Endometrial microvascular endothelial cells (primary cell): Measurements from ENCODE around the gene PHRF1. TPM values are rescaled to one million over a fixed set of nuclear protein-coding genes. Genes with fewer than 3 reads are reported as not detected.

ENCODE experiments used
- in situ Hi-C: cut with HindIII; loops from 2 replicates; pipeline ENCODE4 v1.10.0; 2017; ENCODE audit warnings: low sequenced_read_pairs, low pct_unique_long_range_greater_than_20kb; ENCODE audit errors: inconsistent ontology term
- total RNA-seq: library from RNA; depleted of rRNA; stranded (reverse); fragments of >200 nt; gene quantifications from one replicate; pipeline ENCODE4 v1.2.3, GENCODE V29; 2015; ENCODE audit errors: inconsistent ontology term

The PHRF1 gene
- total RNA-seq, 1 donor from 2014 or later = 15.8 TPM

GRCh38 chr11:620935-621814 is 44.9 kb downstream of the PHRF1 start:
- in situ Hi-C loops = no loop called here

- in situ Hi-C loops = no loop called here
These were observed 45.6 kb downstream of the PHRF1 start for GRCh38 chr11:621838-622237.

GRCh38 chr11:623349-623869 is 47.1 kb downstream of the PHRF1 start:
- in situ Hi-C loops = no loop called here

GRCh38 chr11:623999-624704 is 47.9 kb downstream of the PHRF1 start:
- in situ Hi-C loops = no loop called here

- in situ Hi-C loops = no loop called here
These were observed 48.7 kb downstream of the PHRF1 start, which contains the start of gene CDHR5 for GRCh38 chr11:624705-625635. TSS of gene CDHR5 (minus strand) at chr11:624955. CDS start at chr11:624902, 53 bp downstream.

GRCh38 chr11:625636-626268 is 49.5 kb downstream of the PHRF1 start:
- in situ Hi-C loops = no loop called here

GRCh38 chr11:626475-627307 is 50.4 kb downstream of the PHRF1 start, which contains the start of gene SCT:
TSS of gene SCT (minus strand) at chr11:627181. CDS start at chr11:627143, 38 bp downstream.
- in situ Hi-C loops = no loop called here

GRCh38 chr11:627308-627576 is 51.0 kb downstream of the PHRF1 start:
- in situ Hi-C loops = no loop called here

GRCh38 chr11:628056-628455 is 51.8 kb downstream of the PHRF1 start:
- in situ Hi-C loops = no loop called here

GRCh38 chr11:629237-629583 is 52.9 kb downstream of the PHRF1 start:
- in situ Hi-C loops = no loop called here

- in situ Hi-C loops = no loop called here
These were observed 54.6 kb downstream of the PHRF1 start for GRCh38 chr11:630871-631270.

GRCh38 chr11:635945-636510 is 59.8 kb downstream of the PHRF1 start:
- in situ Hi-C loops = no loop called here

- in situ Hi-C loops = no loop called here
These were observed 60.5 kb downstream of the PHRF1 start, which contains the start of gene DRD4 for GRCh38 chr11:636511-637332. TSS of gene DRD4 (plus strand) at chr11:637269. CDS start at chr11:637305, 36 bp downstream.

- in situ Hi-C loops = no loop called here
These were observed 61.0 kb downstream of the PHRF1 start for GRCh38 chr11:637333-637592.

- in situ Hi-C loops = no loop called here
These were observed 61.6 kb downstream of the PHRF1 start for GRCh38 chr11:637593-638521.
